IMR-90 (cell line): ENCODE measurements around the gene KCNN4. TPM values are rescaled to one million over a fixed set of nuclear protein-coding genes. Genes with fewer than 3 reads are reported as not detected.

Experiments used
- ATAC-seq: fragments of 200-7000 bp; cut with Tn5 transposase; 2 replicates; pipeline ENCODE4 v1.9.1; 2020; ENCODE audit warnings: low read depth, mild to moderate bottlenecking, moderate library complexity
- BruUV-seq: library from RNA; stranded (reverse); fragments of 400-500 nt; replicated peaks from 2 replicates; lab custom pipeline; 2021; lab: Mats Ljungman, UMichigan
- CTCF ChIA-PET: fragments of 300-600 bp; formaldehyde crosslinking; extraction: SDS; loops from one replicate; lab custom pipeline; 2021; ENCODE audit warnings: antibody characterized with exemption; lab: Yijun Ruan, JAX
- POLR2A ChIA-PET: fragments of 300-600 bp; sonication (Branson Sonifier 250); formaldehyde crosslinking; loops from one replicate; lab custom pipeline; 2022; ENCODE audit warnings: antibody characterized with exemption; ENCODE audit not compliant: unreplicated experiment; lab: Charles Lee
- DNase-seq: peaks from one replicate; pipeline ENCODE4 v3.0.0; 2013
- H2AFZ ChIP-seq: replicated peaks from 2 replicates; pipeline ENCODE3; 2013; ENCODE audit warnings: low read length, mild to moderate bottlenecking; ENCODE audit not compliant: poor library complexity
- H2AK5ac ChIP-seq: 2 replicates; pipeline ENCODE4 v1.6.1; 2013; ENCODE audit warnings: low read depth, low read length, inconsistent platforms
- H2AK9ac ChIP-seq: replicated peaks from 2 replicates; pipeline ENCODE3; 2013; ENCODE audit warnings: mild to moderate bottlenecking, low read depth, low read length, moderate library complexity; ENCODE audit not compliant: poor library complexity
- H2BK120ac ChIP-seq: 2 replicates; pipeline ENCODE4 v1.6.1; 2013; ENCODE audit warnings: low read depth, low read length, inconsistent platforms
- H2BK15ac ChIP-seq: 3 replicates; pipeline ENCODE4 v1.6.1; 2013; ENCODE audit warnings: low read depth, low read length, inconsistent platforms
- H2BK20ac ChIP-seq: 2 replicates; pipeline ENCODE4 v1.6.1; 2013; ENCODE audit warnings: low read depth, mild to moderate bottlenecking, inconsistent platforms, low read length, moderate library complexity
- H2BK5ac ChIP-seq: 2 replicates; pipeline ENCODE4 v1.6.1; 2013; ENCODE audit warnings: mild to moderate bottlenecking, low read depth, low read length, inconsistent platforms; ENCODE audit not compliant: poor library complexity, severe bottlenecking
- H3K14ac ChIP-seq: replicated peaks from 2 replicates; pipeline ENCODE4 v1.6.1; 2013; ENCODE audit warnings: low read depth, low read length, inconsistent platforms
- H3K18ac ChIP-seq: 2 replicates; pipeline ENCODE4 v1.6.1; 2013; ENCODE audit warnings: low read depth, low read length, control low read depth
- H3K23ac ChIP-seq: 2 replicates; pipeline ENCODE4 v1.6.1; 2013; ENCODE audit warnings: low read depth, low read length, inconsistent platforms
- H3K27ac ChIP-seq: 2 replicates; pipeline ENCODE4 v1.5.1; 2013; ENCODE audit warnings: mild to moderate bottlenecking, control low read depth, low read length; ENCODE audit not compliant: insufficient read depth
- H3K27me3 ChIP-seq: 2 replicates; pipeline ENCODE4 v1.6.1; 2013; ENCODE audit warnings: low read length; ENCODE audit not compliant: control insufficient read depth, insufficient read depth
- H3K36me3 ChIP-seq: 2 replicates; pipeline ENCODE4 v1.6.1; 2013; ENCODE audit warnings: low read length, mixed read lengths; ENCODE audit not compliant: control insufficient read depth, insufficient read depth
- H3K4ac ChIP-seq: 2 replicates; pipeline ENCODE4 v1.6.1; 2013; ENCODE audit warnings: low read depth, low read length, inconsistent platforms
- H3K4me1 ChIP-seq: 2 replicates; pipeline ENCODE4 v1.6.1; 2013; ENCODE audit warnings: low read length, mixed read lengths; ENCODE audit not compliant: control insufficient read depth, insufficient read depth
- H3K4me2 ChIP-seq: 2 replicates; pipeline ENCODE4 v1.6.1; 2013; ENCODE audit warnings: low read depth, mild to moderate bottlenecking, control low read depth, low read length, moderate library complexity
- H3K4me3 ChIP-seq: 2 replicates; pipeline ENCODE4 v1.5.1; 2013; ENCODE audit warnings: low read depth, mild to moderate bottlenecking, control low read depth, low read length, moderate library complexity; ENCODE audit not compliant: insufficient read depth
- H3K56ac ChIP-seq: 2 replicates; pipeline ENCODE4 v1.6.1; 2013; ENCODE audit warnings: low read length, inconsistent platforms; ENCODE audit not compliant: insufficient read depth; ENCODE audit errors: extremely low read depth
- H3K79me1 ChIP-seq, 2 experiments: 2 replicates each; pipeline ENCODE4 v1.6.1; 2013; ENCODE audit warnings: low read length in 2 of 2, inconsistent platforms in 1 of 2, low read depth in 1 of 2
- H3K9ac ChIP-seq: 2 replicates; pipeline ENCODE4 v1.6.1; 2013; ENCODE audit warnings: low read depth, low read length, control low read depth
- H3K9me1 ChIP-seq: 2 replicates; pipeline ENCODE4 v1.6.1; 2013; ENCODE audit warnings: low read length, inconsistent platforms; ENCODE audit not compliant: insufficient read depth
- H3K9me3 ChIP-seq: 2 replicates; pipeline ENCODE4 v1.6.1; 2013; ENCODE audit warnings: low read length; ENCODE audit not compliant: control insufficient read depth, insufficient read depth
- H4K20me1 ChIP-seq: 2 replicates; pipeline ENCODE4 v1.6.1; 2013; ENCODE audit warnings: low read length, inconsistent platforms; ENCODE audit not compliant: insufficient read depth
- H4K5ac ChIP-seq: 2 replicates; pipeline ENCODE4 v1.6.1; 2013; ENCODE audit warnings: mild to moderate bottlenecking, low read depth, low read length, control low read depth
- H4K8ac ChIP-seq, 2 experiments: 2 replicates each; pipeline ENCODE4 v1.6.1; 2013; ENCODE audit warnings: low read depth in 2 of 2, low read length in 2 of 2, control low read depth in 1 of 2, inconsistent platforms in 1 of 2
- H4K91ac ChIP-seq: 2 replicates; pipeline ENCODE4 v1.6.1; 2013; ENCODE audit warnings: low read depth, low read length, inconsistent platforms; ENCODE audit not compliant: insufficient read depth
- BHLHE40 ChIP-seq: fragments of 150-350 bp; IDR thresholded peaks from 2 replicates; pipeline ENCODE4 v1.6.1; 2016; ENCODE audit warnings: mild to moderate bottlenecking, low read depth, low read length
- CEBPB ChIP-seq: IDR thresholded peaks from 2 replicates; pipeline ENCODE4 v1.6.1; 2012; ENCODE audit warnings: low read depth, low read length, improper control_type of control experiment
- CHD1 ChIP-seq: IDR thresholded peaks from 2 replicates; pipeline ENCODE4 v1.6.1; 2012; ENCODE audit warnings: low read depth, low read length, improper control_type of control experiment
- FOS ChIP-seq: fragments of 150-350 bp; IDR thresholded peaks from 2 replicates; pipeline ENCODE4 v1.6.1; 2016; ENCODE audit warnings: low read depth, low read length
- MAFK ChIP-seq: IDR thresholded peaks from 2 replicates; pipeline ENCODE4 v1.6.1; 2012; ENCODE audit warnings: low read depth, low read length, improper control_type of control experiment
- MAZ ChIP-seq: IDR thresholded peaks from 2 replicates; pipeline ENCODE4 v1.6.1; 2012; ENCODE audit warnings: low read depth, mild to moderate bottlenecking, low read length, improper control_type of control experiment, moderate library complexity, borderline replicate concordance
- MXI1 ChIP-seq: IDR thresholded peaks from 2 replicates; pipeline ENCODE4 v1.6.1; 2012; ENCODE audit warnings: low read depth, mild to moderate bottlenecking, low read length, moderate library complexity, borderline replicate concordance
- NFE2L2 ChIP-seq: fragments of 150-350 bp; IDR thresholded peaks from 2 replicates; pipeline ENCODE4 v1.6.1; 2016; ENCODE audit warnings: low read depth, mild to moderate bottlenecking, low read length
- POLR2A ChIP-seq: IDR thresholded peaks from 2 replicates; pipeline ENCODE4 v1.6.1; 2012; ENCODE audit warnings: mild to moderate bottlenecking, low read depth, low read length
- RAD21 ChIP-seq: IDR thresholded peaks from 2 replicates; pipeline ENCODE4 v1.6.1; 2012; ENCODE audit warnings: low read length, improper control_type of control experiment
- RCOR1 ChIP-seq: IDR thresholded peaks from 2 replicates; pipeline ENCODE4 v1.6.1; 2012; ENCODE audit warnings: mild to moderate bottlenecking, low read length, improper control_type of control experiment; ENCODE audit not compliant: insufficient replicate concordance
- RFX5 ChIP-seq: IDR thresholded peaks from 2 replicates; pipeline ENCODE4 v1.8.0; 2012; ENCODE audit warnings: low read depth, mild to moderate bottlenecking, low read length, moderate library complexity
- SMC3 ChIP-seq: fragments of 150-350 bp; IDR thresholded peaks from 2 replicates; pipeline ENCODE4 v1.6.1; 2016; ENCODE audit warnings: low read depth, mild to moderate bottlenecking, antibody characterized with exemption, low read length, moderate library complexity
- WGBS, 2 experiments: methylation state at CpG; one replicate each; pipeline versions ENCODE4 v1.1.5 to v1.1.7; 2013; ENCODE audit warnings: missing lambda C conversion rate in 2 of 2; ENCODE audit not compliant: insufficient read length in 1 of 2; ENCODE audit errors: extremely low coverage in 2 of 2; 5-methylcytosine and 5-hydroxymethylcytosine counted together
- dilution Hi-C: fragments of 300-500 bp; cut with HindIII; formaldehyde crosslinking; loops from one replicate; pipeline ENCODE4 v1.14.3; 2018; ENCODE audit warnings: low sequenced_read_pairs; ENCODE audit not compliant: unreplicated experiment
- in situ Hi-C: fragments of 300-500 bp; cut with MboI; formaldehyde crosslinking; loops from 3 replicates; pipeline ENCODE4 v1.14.3; 2019; ENCODE audit warnings: low sequenced_read_pairs, inconsistent platforms, mixed read lengths
- intact Hi-C: fragments of 100-400 bp; cut with micrococcal nuclease; formaldehyde crosslinking; loops from 2 replicates; pipeline ENCODE4 v1.10.0; 2022
- polyA plus RNA-seq, 3 experiments: library from polyadenylated mRNA; depleted of rRNA; stranded (reverse); fragments of >200 nt; gene quantifications; 2 replicates each; pipeline ENCODE4 v1.2.3, GENCODE V29; 2012; ENCODE audit warnings: low replicate concordance in 1 of 3
- total RNA-seq: library from RNA; depleted of rRNA; stranded (reverse); fragments of >200 nt; gene quantifications from 2 replicates; pipeline ENCODE4 v1.2.3, GENCODE V29; 2012
- TF ChIP-seq, protein P1 (sequence below): fragments of 150-350 bp; IDR thresholded peaks from 2 replicates; pipeline ENCODE4 v1.6.1; 2016; ENCODE audit warnings: low read depth, mild to moderate bottlenecking, low read length, moderate library complexity, borderline replicate concordance
- TF ChIP-seq, protein P2 (sequence below): conservative IDR thresholded peaks from 2 replicates; pipeline ENCODE4 v1.5.1; 2012; ENCODE audit warnings: mild to moderate bottlenecking, low read depth, low read length, improper control_type of control experiment
- TF ChIP-seq, protein P3 (sequence below): fragments of 150-350 bp; IDR thresholded peaks from 2 replicates; pipeline ENCODE4 v1.6.1; 2017; ENCODE audit warnings: mild to moderate bottlenecking, antibody characterized with exemption, low read length, low read depth

The KCNN4 gene
- total and polyA plus RNA-seq, 2 of the 4 experiments (the other 2 are of a cell fraction), result 0.54 to 0.99 TPM

DNA sequence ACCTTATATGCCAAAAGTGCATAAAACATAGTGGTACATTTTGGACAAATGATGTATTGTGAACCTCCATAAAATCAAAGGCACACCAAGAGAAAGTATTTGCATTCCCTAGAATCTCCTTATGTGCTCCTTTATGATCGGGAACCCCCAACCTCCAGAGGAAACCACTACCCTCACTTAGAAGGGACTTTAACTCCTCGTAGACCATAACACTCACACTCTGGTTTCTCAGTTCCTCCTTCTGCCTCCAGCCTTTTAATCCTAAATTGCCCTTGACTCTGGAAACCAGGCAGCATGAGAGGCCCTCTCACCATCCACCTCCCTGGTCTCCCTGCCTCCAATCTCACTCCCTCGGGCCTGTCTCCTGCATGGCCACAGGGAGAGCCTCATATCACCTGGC lies 9.8 kb upstream of the KCNN4 start:
- in situ Hi-C loops, result no loop called here
- WGBS, 2 experiments, result 42% methylated on average over 2 of the region's 3 CpGs; no CpG with 5 or more reads in 1 of the 2 experiments
- Histone ChIP-seq H4K8ac (no peak overlapping the region), H4K91ac (no peak overlapping the region), H4K20me1 (no peaks in the 10 kb centered on the region), H3K14ac (no peak overlapping the region), H2AFZ (no peak overlapping the region), H3K27me3 (peaks cover 9% of the 10 kb centered on the region), H2BK20ac (no peak overlapping the region), H3K36me3 (no peaks in the 10 kb centered on the region), H2AK9ac (no peak overlapping the region), H3K4me2 (no peak overlapping the region), H3K4me3 (no peak overlapping the region), H3K4me1 (no peaks in the 10 kb centered on the region), H3K27ac (no peak overlapping the region), H3K56ac (no peak overlapping the region), H2BK120ac (no peak overlapping the region), H3K79me1 (no peaks in the 10 kb centered on the region), H3K18ac (no peak overlapping the region), H3K4ac (no peak overlapping the region), H2AK5ac (no peak overlapping the region), H3K9me1 (no peaks in the 10 kb centered on the region; the same call in 1 of the 2 replicates), H2BK5ac (no peak overlapping the region), H3K9me3 (peaks cover 2% of the 10 kb centered on the region; the same call in 1 of the 2 replicates), H4K5ac (no peak overlapping the region), H3K9ac (no peak overlapping the region), H3K23ac (no peak overlapping the region), H2BK15ac (no peak overlapping the region)
- no peak for ATAC-seq
- TF ChIP-seq RFX5 (no peak), MAFK (no peak), SMC3 (no peak), RCOR1 (no peak), FOS (no peak), MAZ (no peak), POLR2A (no peak), BHLHE40 (no peak), MXI1 (no peak), CHD1 (no peak), RAD21 (no peak), NFE2L2 (no peak), CEBPB (no peak)
- TF ChIP-seq, protein P1, sequence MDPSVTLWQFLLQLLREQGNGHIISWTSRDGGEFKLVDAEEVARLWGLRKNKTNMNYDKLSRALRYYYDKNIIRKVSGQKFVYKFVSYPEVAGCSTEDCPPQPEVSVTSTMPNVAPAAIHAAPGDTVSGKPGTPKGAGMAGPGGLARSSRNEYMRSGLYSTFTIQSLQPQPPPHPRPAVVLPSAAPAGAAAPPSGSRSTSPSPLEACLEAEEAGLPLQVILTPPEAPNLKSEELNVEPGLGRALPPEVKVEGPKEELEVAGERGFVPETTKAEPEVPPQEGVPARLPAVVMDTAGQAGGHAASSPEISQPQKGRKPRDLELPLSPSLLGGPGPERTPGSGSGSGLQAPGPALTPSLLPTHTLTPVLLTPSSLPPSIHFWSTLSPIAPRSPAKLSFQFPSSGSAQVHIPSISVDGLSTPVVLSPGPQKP, result no peak
- TF ChIP-seq, protein P2, sequence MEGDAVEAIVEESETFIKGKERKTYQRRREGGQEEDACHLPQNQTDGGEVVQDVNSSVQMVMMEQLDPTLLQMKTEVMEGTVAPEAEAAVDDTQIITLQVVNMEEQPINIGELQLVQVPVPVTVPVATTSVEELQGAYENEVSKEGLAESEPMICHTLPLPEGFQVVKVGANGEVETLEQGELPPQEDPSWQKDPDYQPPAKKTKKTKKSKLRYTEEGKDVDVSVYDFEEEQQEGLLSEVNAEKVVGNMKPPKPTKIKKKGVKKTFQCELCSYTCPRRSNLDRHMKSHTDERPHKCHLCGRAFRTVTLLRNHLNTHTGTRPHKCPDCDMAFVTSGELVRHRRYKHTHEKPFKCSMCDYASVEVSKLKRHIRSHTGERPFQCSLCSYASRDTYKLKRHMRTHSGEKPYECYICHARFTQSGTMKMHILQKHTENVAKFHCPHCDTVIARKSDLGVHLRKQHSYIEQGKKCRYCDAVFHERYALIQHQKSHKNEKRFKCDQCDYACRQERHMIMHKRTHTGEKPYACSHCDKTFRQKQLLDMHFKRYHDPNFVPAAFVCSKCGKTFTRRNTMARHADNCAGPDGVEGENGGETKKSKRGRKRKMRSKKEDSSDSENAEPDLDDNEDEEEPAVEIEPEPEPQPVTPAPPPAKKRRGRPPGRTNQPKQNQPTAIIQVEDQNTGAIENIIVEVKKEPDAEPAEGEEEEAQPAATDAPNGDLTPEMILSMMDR, result no peak
- TF ChIP-seq, protein P3, sequence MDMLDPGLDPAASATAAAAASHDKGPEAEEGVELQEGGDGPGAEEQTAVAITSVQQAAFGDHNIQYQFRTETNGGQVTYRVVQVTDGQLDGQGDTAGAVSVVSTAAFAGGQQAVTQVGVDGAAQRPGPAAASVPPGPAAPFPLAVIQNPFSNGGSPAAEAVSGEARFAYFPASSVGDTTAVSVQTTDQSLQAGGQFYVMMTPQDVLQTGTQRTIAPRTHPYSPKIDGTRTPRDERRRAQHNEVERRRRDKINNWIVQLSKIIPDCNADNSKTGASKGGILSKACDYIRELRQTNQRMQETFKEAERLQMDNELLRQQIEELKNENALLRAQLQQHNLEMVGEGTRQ, result no peak
- no TSS peak for BruUV-seq
- DNase-seq, result no peak
- POLR2A ChIA-PET, result no interaction called here
- intact Hi-C loops, result no loop called here
- CTCF ChIA-PET, result interaction anchor here (1.1 kb wide), 1 partner anchor 19 kb away, joined by 3 read pairs; no protein-coding TSS in a partner anchor
- dilution Hi-C loops, result no loop called here
